Mammary epithelial cell (primary cell): ENCODE data around the gene TMEM80.

Experiments
- CTCF ChIP-seq, 2 donors: IDR thresholded peaks in 1 of 2; conservative IDR thresholded peaks in 1 of 2; 2 replicates each; pipeline ENCODE4 v1.5.1; 2011 to 2012; ENCODE audit warnings: inconsistent platforms in 2 of 2, low read length in 2 of 2, mild to moderate bottlenecking in 2 of 2, control low read depth in 1 of 2, low read depth in 1 of 2; ENCODE audit not compliant: insufficient read depth in 1 of 2; ENCODE audit errors: extremely low read depth in 1 of 2
- EZH2 ChIP-seq: IDR thresholded peaks from 2 replicates; pipeline ENCODE4 v1.6.1; 2012; ENCODE audit warnings: low read length, inconsistent platforms, borderline replicate concordance

GRCh38 chr11:655036-655726 lies 40.4 kb upstream of the TMEM80 start:
- TF ChIP-seq EZH2 (no peak), CTCF (conservative IDR thresholded peaks at IDR 0.05 in 1 of 2, IDR thresholded peaks at IDR 0.05 in 1 of 2; ENCODE audit: extremely low read depth in 1 of 2, insufficient read depth in 1 of 2, low read depth in 1 of 2, low read length in 2 of 2) (no peak)
